GM19025 (cell line): Measurements from ENCODE around the gene CAMK2D.

Source experiments
- ATAC-seq: cut with Tn5 transposase; IDR thresholded peaks from one replicate; pipeline ENCODE4 v1.9.1; 2021; ENCODE audit warnings: mild to moderate bottlenecking, low read depth, moderate library complexity; ENCODE audit not compliant: unreplicated experiment

Gene CAMK2D

GRCh38 chr4:113452868-113453620 lies 308.5 kb downstream of the CAMK2D start:
- no peak for ATAC-seq

- ATAC-seq, result no peak
These were observed 309.4 kb downstream of the CAMK2D start for GRCh38 chr4:113452152-113452551.

- ATAC-seq, result no peak
These were observed 311.1 kb downstream of the CAMK2D start for GRCh38 chr4:113450295-113451080.

GRCh38 chr4:113449410-113449974 lies 312.0 kb downstream of the CAMK2D start:
- no peak for ATAC-seq

GRCh38 chr4:113447769-113448168 lies 313.8 kb downstream of the CAMK2D start:
- peak; percentile 73 for ATAC-seq

GRCh38 chr4:113447061-113447460 lies 314.5 kb downstream of the CAMK2D start:
- no peak for ATAC-seq

GRCh38 chr4:113446019-113446418 lies 315.5 kb downstream of the CAMK2D start:
- no peak for ATAC-seq

- ATAC-seq, result no peak
These were observed 316.3 kb downstream of the CAMK2D start for GRCh38 chr4:113445286-113445685.

- ATAC-seq, result no peak
These were observed 317.2 kb downstream of the CAMK2D start for GRCh38 chr4:113444386-113444785.

GRCh38 chr4:113442826-113443225 lies 318.7 kb downstream of the CAMK2D start:
- ATAC-seq, result no peak

GRCh38 chr4:113440371-113440770 lies 321.2 kb downstream of the CAMK2D start:
- no peak for ATAC-seq

- ATAC-seq, result no peak
These were observed 322.9 kb downstream of the CAMK2D start for GRCh38 chr4:113438596-113438995.

GRCh38 chr4:113437129-113437528 lies 324.4 kb downstream of the CAMK2D start:
- ATAC-seq, result no peak

- no peak for ATAC-seq
These were observed 325.2 kb downstream of the CAMK2D start for GRCh38 chr4:113436360-113436759.

GRCh38 chr4:113435893-113436292 lies 325.6 kb downstream of the CAMK2D start:
- ATAC-seq, result no peak

- no peak for ATAC-seq
These were observed 327.3 kb downstream of the CAMK2D start for GRCh38 chr4:113434247-113434587.

GRCh38 chr4:113433536-113434246 lies 327.8 kb downstream of the CAMK2D start:
- ATAC-seq, result no peak

GRCh38 chr4:113433116-113433515 lies 328.4 kb downstream of the CAMK2D start:
- ATAC-seq, result no peak

- ATAC-seq, result no peak
These were observed 337.9 kb downstream of the CAMK2D start for GRCh38 chr4:113423631-113424030.

- no peak for ATAC-seq
These were observed 340.6 kb downstream of the CAMK2D start for GRCh38 chr4:113420938-113421337.

GRCh38 chr4:113419631-113420030 lies 341.9 kb downstream of the CAMK2D start:
- no peak for ATAC-seq
